Bronchial epithelial cell (primary cell): Measurements from ENCODE around the gene IGSF10. TPM values are rescaled to one million over a fixed set of nuclear protein-coding genes. Genes with fewer than 3 reads are reported as not detected.

Experiments
- DNase-seq: peaks from one replicate; pipeline ENCODE4 v3.0.0-alpha.2; 2010; ENCODE audit warnings: low read depth
- FAIRE-seq: peaks from 2 replicates; lab custom pipeline; 2011; peaks lifted over from hg19 to GRCh38; lab: Jason Lieb, UNC
- H3K27me3 ChIP-seq: 2 replicates; pipeline ENCODE4 v1.5.1; 2011; ENCODE audit warnings: low read length; ENCODE audit not compliant: control insufficient read depth, insufficient read depth
- H3K36me3 ChIP-seq: 2 replicates; pipeline ENCODE4 v1.5.1; 2011; ENCODE audit warnings: low read length; ENCODE audit not compliant: control insufficient read depth, insufficient read depth
- H3K4me3 ChIP-seq: 2 replicates; pipeline ENCODE4 v1.5.1; 2011; ENCODE audit warnings: mild to moderate bottlenecking, low read depth, low read length, control low read depth
- total RNA-seq: library from RNA; depleted of rRNA; stranded (reverse); fragments of >200 nt; gene quantifications from 2 replicates; pipeline ENCODE4 v1.2.1, GENCODE V29; 2014
- TF ChIP-seq, protein P1 (sequence below): IDR thresholded peaks from 2 replicates; pipeline ENCODE4 v1.5.1; 2011; ENCODE audit warnings: mild to moderate bottlenecking, moderate library complexity, low read length, control low read depth, inconsistent platforms; ENCODE audit not compliant: insufficient read depth, severe bottlenecking

Gene IGSF10
- total RNA-seq, 1 donor from 2014 or later = under 0.01 TPM

GRCh38 chr3:151439652-151440125, 21.2 kb downstream of the IGSF10 start:
- no peaks in the 10 kb centered on the region for H3K36me3 ChIP-seq
- TF ChIP-seq, protein P1, sequence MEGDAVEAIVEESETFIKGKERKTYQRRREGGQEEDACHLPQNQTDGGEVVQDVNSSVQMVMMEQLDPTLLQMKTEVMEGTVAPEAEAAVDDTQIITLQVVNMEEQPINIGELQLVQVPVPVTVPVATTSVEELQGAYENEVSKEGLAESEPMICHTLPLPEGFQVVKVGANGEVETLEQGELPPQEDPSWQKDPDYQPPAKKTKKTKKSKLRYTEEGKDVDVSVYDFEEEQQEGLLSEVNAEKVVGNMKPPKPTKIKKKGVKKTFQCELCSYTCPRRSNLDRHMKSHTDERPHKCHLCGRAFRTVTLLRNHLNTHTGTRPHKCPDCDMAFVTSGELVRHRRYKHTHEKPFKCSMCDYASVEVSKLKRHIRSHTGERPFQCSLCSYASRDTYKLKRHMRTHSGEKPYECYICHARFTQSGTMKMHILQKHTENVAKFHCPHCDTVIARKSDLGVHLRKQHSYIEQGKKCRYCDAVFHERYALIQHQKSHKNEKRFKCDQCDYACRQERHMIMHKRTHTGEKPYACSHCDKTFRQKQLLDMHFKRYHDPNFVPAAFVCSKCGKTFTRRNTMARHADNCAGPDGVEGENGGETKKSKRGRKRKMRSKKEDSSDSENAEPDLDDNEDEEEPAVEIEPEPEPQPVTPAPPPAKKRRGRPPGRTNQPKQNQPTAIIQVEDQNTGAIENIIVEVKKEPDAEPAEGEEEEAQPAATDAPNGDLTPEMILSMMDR = peak; percentile 63
- no peak overlapping the region for H3K4me3 ChIP-seq
- H3K27me3 ChIP-seq = no peaks in the 10 kb centered on the region
- DNase-seq = peak; percentile 64
- FAIRE-seq = no peak

DNA sequence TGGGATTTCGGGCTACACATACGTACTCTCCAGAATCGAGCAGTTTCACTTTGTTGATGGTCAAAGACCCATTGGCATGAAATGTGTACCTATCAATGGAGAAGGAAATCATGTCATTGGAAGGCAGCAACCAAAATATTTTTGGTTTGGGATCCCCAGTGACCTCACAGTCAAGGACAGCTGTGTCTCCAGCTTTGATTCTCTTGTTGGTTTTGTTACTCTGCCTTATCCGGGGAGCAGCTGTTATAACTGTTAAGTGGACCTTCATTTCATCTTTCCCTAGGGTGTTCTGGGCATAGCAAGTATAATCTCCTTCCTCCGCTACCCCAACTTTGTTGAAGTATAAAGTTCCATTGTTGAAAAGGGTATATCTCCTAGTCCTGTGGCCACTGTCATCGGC, 23.0 kb downstream of the IGSF10 start:
- Histone ChIP-seq H3K4me3 (no peak overlapping the region), H3K27me3 (no peaks in the 10 kb centered on the region), H3K36me3 (no peaks in the 10 kb centered on the region)
- TF ChIP-seq, protein P1 = no peak
- DNase-seq (no peak), FAIRE-seq (no peak)

DNA sequence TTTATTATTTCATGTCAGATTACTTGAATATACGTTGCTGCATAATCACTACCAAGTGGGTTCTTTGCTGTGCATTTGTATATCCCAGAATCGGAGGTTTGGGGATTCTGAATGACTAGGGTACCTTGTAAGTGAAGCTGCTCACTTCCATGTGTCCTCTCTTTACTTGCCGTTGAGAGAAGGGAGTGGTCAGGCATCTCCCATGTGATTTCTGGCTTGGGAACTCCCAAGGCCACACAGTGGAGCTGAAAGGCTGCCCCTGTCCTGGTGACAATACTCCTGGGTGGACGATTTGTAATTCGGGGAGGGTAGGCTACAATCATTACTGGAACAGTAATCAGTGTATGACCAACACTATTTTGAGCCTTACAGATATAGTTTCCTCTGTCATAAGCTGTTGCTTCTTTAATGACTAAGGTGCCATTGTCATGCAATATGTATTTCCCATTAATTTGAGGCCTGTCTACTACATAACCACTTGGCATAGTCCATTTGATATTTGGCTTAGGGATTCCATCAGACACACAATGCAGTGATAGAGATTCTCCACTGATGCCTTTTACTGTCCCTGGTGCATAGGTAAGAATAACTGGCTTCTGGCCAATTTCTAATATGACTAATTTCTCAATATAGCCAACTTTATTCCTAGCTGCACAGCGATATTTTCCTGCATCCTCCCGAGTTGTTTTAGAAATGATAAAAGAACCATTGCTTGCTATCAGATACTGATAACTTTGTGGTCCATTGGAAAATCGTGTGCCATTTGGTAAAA, 24.0 kb downstream of the IGSF10 start:
- H3K27me3 ChIP-seq = no peaks in the 10 kb centered on the region
- no peak overlapping the region for H3K4me3 ChIP-seq
- TF ChIP-seq, protein P1 = no peak
- DNase-seq (no peak), FAIRE-seq (no peak)
- H3K36me3 ChIP-seq = no peaks in the 10 kb centered on the region

DNA sequence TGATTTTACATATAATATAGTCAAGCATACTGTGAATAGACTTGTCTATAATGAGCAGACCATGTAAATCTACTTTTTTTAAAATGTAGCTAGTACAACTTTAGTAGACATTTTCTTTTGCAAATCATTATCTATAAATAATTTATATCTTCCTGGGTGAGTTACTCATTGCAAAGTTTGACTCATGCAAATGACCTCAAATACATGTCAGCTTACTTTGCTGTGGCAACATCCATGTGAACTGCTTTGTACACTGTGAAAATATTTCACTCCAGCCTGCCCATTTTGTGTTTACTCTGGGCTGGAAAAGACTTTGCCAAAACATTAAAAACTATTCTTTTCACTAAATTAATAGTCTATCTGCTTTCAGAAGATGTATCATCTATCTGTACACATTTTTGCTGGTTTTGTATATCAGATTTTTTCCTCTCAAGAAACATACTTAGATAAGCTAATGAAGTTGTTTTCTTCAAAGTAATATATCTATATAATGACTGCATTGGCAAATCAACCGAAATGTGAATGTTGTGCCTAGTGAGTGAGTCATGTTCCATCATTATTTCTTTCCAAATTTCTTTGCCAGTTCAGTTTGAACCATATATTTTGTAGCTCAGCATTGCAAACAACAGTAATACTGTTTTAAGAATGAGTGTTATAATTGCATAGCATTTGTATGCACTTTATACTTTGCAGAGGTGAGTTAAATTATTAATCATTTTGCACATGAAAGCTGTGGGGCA, 26.5 kb downstream of the IGSF10 start:
- Histone ChIP-seq H3K4me3 (no peak overlapping the region), H3K27me3 (no peaks in the 10 kb centered on the region), H3K36me3 (no peaks in the 10 kb centered on the region)
- peak; percentile 93 for DNase-seq
- TF ChIP-seq, protein P1 = no peak
- no peak for FAIRE-seq

DNA sequence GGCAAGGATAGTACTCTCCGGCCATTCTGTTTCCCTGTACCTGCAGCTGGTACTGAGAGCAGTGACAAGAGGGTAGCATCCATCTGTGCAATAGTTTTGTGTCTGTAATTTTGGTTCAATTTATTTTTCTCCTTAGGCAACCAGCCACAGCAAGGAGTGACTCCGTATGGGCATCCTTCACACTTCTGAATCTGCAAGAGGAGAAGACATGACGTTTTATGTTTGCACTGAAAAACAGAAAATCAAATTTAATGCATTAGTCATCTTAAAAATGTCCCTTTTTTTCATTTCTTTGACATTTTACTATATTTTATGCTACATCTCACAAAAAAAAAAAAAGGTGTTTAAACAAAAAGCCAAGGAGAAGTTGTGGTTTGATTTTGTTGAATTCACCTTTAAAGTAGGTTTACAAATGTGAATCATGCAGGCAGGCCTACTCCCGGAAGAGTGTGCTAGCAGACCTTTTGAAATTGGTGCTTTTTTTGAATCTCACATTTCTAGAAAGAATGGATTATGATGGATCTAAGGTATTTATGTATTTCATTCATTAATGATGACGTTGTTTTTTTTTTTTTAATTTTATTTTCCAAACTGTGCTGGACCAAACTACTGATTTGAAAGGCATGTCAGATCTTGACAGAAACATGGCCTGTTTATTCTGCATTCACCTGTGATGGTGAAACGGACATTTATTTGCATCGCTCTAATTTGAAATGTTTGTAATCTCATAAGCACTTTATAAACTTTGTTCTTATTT, 28.1 kb downstream of the IGSF10 start:
- Histone ChIP-seq H3K4me3 (no peak overlapping the region), H3K36me3 (no peaks in the 10 kb centered on the region), H3K27me3 (no peaks in the 10 kb centered on the region)
- DNase-seq = peak; percentile 49
- no peak for FAIRE-seq
- TF ChIP-seq, protein P1 = no peak
